Brain microvascular endothelial cell (primary cell): ENCODE measurements around the gene GLCCI1.

Experiments
- DNase-seq: peaks from one replicate; pipeline ENCODE4 v3.0.0-alpha.2; 2020
- H3K27ac ChIP-seq: fragments of 250-450 bp; sonication (Bioruptor Pico); 2 replicates; pipeline ENCODE4 v1.5.1; 2020; ENCODE audit warnings: mild to moderate bottlenecking, moderate library complexity
- H3K27me3 ChIP-seq: fragments of 250-450 bp; sonication (Bioruptor Pico); replicated peaks from 2 replicates; pipeline ENCODE4 v1.5.1; 2020; ENCODE audit warnings: mild to moderate bottlenecking
- H3K36me3 ChIP-seq: fragments of 250-450 bp; sonication (Bioruptor Pico); replicated peaks from 2 replicates; pipeline ENCODE4 v1.5.1; 2020; ENCODE audit warnings: mild to moderate bottlenecking
- H3K4me3 ChIP-seq: 2 replicates; pipeline ENCODE4 v1.5.1; 2011; ENCODE audit warnings: low read depth, mild to moderate bottlenecking, control low read depth, low read length, moderate library complexity
- in situ Hi-C: cut with HindIII; loops from 2 replicates; pipeline ENCODE4 v1.10.0; 2017; ENCODE audit warnings: low sequenced_read_pairs, low pct_ligation_motif_present
- TF ChIP-seq, protein P1 (sequence below): IDR thresholded peaks from 2 replicates; pipeline ENCODE4 v1.5.1; 2011; ENCODE audit warnings: low read depth, mild to moderate bottlenecking, moderate library complexity, low read length, control low read depth, inconsistent platforms; ENCODE audit errors: missing control alignments

Gene GLCCI1

GRCh38 chr7:7979558-7979957, 11.0 kb downstream of the GLCCI1 start:
- DNase-seq, result no peak
- in situ Hi-C loops, result no loop called here
- Histone ChIP-seq H3K36me3 (no peaks in the 10 kb centered on the region), H3K27me3 (no peaks in the 10 kb centered on the region), H3K4me3 (no peak overlapping the region), H3K27ac (no peak overlapping the region)
- TF ChIP-seq, protein P1, sequence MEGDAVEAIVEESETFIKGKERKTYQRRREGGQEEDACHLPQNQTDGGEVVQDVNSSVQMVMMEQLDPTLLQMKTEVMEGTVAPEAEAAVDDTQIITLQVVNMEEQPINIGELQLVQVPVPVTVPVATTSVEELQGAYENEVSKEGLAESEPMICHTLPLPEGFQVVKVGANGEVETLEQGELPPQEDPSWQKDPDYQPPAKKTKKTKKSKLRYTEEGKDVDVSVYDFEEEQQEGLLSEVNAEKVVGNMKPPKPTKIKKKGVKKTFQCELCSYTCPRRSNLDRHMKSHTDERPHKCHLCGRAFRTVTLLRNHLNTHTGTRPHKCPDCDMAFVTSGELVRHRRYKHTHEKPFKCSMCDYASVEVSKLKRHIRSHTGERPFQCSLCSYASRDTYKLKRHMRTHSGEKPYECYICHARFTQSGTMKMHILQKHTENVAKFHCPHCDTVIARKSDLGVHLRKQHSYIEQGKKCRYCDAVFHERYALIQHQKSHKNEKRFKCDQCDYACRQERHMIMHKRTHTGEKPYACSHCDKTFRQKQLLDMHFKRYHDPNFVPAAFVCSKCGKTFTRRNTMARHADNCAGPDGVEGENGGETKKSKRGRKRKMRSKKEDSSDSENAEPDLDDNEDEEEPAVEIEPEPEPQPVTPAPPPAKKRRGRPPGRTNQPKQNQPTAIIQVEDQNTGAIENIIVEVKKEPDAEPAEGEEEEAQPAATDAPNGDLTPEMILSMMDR, result no peak

GRCh38 chr7:7980134-7980533, 11.5 kb downstream of the GLCCI1 start:
- TF ChIP-seq, protein P1, result no peak
- H3K27me3 ChIP-seq, result no peaks in the 10 kb centered on the region
- no peak for DNase-seq
- H3K36me3 ChIP-seq, result no peaks in the 10 kb centered on the region
- no peak overlapping the region for H3K27ac ChIP-seq
- in situ Hi-C loops, result no loop called here
- H3K4me3 ChIP-seq, result no peak overlapping the region

- Histone ChIP-seq H3K36me3 (no peaks in the 10 kb centered on the region), H3K27ac (no peak overlapping the region), H3K4me3 (no peak overlapping the region), H3K27me3 (no peaks in the 10 kb centered on the region)
- no peak for DNase-seq
- TF ChIP-seq, protein P1, result no peak
- in situ Hi-C loops, result no loop called here
These were observed 14.3 kb downstream of the GLCCI1 start for GRCh38 chr7:7982904-7983303.

- no peak overlapping the region for H3K4me3 ChIP-seq
- TF ChIP-seq, protein P1, result no peak
- no peak for DNase-seq
- no peaks in the 10 kb centered on the region for H3K36me3 ChIP-seq
- no peak overlapping the region for H3K27ac ChIP-seq
- H3K27me3 ChIP-seq, result no peaks in the 10 kb centered on the region
- in situ Hi-C loops, result no loop called here
These were observed 15.8 kb downstream of the GLCCI1 start for GRCh38 chr7:7984424-7984823.

DNA sequence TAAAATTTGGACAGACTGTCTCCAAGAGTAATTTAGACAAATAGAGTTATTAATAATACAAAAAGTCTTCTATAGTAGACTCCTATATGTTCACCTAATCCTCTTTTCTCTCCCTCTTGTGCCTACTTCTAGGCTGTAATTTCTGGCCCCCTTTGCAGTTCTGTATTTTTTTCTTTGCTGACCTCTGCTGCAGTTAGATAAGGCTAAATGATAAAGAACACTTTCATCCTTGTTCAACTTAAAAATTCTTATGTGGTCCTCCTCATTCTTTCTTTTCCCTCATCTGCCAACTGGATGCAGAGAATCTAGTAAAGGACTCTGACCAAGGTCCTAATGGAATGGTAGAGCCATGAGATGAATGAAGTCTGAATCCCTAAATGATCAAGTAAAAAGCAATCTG, 20.1 kb downstream of the GLCCI1 start:
- in situ Hi-C loops, result no loop called here
- no peak overlapping the region for H3K4me3 ChIP-seq
- no peaks in the 10 kb centered on the region for H3K36me3 ChIP-seq
- TF ChIP-seq, protein P1, result no peak
- H3K27ac ChIP-seq, result no peak overlapping the region
- DNase-seq, result no peak
- H3K27me3 ChIP-seq, result no peaks in the 10 kb centered on the region

DNA sequence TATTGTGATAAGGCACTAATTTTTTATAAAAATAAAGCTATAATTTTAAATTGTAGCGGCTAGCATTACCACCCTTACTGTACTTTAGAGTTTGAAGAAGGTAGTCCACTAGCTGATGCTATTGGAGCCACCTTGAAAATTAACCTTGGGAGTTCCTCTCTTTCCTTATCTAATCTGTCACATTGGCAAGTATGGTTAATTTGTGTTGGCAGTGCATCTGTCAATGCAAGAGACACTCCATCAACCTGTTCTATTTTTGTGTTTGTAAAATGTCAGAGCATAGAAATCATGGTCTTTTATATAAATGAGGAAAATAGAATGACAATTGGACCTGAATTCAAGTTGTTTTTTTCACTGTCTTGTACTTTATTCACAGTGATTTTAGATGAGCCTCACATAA, 20.5 kb downstream of the GLCCI1 start:
- Histone ChIP-seq H3K27me3 (no peaks in the 10 kb centered on the region), H3K27ac (no peak overlapping the region), H3K36me3 (no peaks in the 10 kb centered on the region), H3K4me3 (no peak overlapping the region)
- in situ Hi-C loops, result no loop called here
- TF ChIP-seq, protein P1, result no peak
- DNase-seq, result no peak
